Measurements from ENCODE around the gene SNX24.

The SNX24 gene

GRCh38 chr5:122915717-122916461 is 70.5 kb downstream of the SNX24 start:
- no peak for DNase-seq (ENCODE audit: extremely low read depth in 1 of 2, low read depth in 1 of 2)

- DNase-seq (ENCODE audit: extremely low read depth in 1 of 2, low read depth in 1 of 2) = no peak
Measured at GRCh38 chr5:122916490-122916889, 71.1 kb downstream of the SNX24 start.

DNA sequence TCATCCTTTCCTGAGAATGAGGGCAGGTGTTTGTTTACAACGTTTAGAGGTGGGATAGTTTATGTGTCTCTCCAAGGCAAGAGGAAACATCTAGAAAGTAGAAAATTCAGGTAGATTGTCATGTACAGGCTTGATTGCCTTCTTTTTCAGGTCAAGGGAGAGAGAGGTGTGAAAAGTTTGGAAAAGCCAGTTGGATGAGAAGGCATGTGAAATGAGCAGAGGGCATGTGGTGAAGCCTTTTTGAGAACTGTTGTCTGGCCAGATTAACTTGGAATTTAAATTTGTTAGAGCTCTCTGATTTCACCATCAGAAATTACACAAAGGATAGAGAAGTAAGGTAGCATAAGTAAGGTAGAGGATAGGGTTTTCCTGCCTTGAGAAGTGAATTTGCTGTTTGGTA is 74.6 kb downstream of the SNX24 start:
- no peak for DNase-seq (ENCODE audit: extremely low read depth in 1 of 2, low read depth in 1 of 2)

DNA sequence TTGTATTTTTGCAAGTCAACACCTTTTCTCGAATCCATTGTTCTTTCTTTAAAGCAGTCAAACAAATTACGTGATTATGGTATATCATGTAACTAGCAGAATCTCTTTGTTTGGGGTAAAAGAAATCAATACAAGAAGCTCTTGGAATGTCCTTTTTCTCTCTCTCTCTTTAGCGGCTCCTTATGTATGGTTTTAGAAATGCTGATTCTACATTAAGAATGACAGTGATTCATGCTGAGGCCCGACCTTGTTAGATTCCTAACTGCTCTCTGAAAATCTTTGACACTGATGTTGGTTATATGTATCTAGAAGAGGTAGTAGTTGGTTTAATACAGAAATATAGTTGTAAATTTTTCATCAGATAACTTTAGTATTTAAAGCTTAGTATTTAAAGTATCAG is 76.4 kb downstream of the SNX24 start:
- no peak for DNase-seq (ENCODE audit: extremely low read depth in 1 of 2, low read depth in 1 of 2)

GRCh38 chr5:122924203-122924602 is 78.8 kb downstream of the SNX24 start:
- no peak for DNase-seq (ENCODE audit: extremely low read depth in 1 of 2, low read depth in 1 of 2)

DNA sequence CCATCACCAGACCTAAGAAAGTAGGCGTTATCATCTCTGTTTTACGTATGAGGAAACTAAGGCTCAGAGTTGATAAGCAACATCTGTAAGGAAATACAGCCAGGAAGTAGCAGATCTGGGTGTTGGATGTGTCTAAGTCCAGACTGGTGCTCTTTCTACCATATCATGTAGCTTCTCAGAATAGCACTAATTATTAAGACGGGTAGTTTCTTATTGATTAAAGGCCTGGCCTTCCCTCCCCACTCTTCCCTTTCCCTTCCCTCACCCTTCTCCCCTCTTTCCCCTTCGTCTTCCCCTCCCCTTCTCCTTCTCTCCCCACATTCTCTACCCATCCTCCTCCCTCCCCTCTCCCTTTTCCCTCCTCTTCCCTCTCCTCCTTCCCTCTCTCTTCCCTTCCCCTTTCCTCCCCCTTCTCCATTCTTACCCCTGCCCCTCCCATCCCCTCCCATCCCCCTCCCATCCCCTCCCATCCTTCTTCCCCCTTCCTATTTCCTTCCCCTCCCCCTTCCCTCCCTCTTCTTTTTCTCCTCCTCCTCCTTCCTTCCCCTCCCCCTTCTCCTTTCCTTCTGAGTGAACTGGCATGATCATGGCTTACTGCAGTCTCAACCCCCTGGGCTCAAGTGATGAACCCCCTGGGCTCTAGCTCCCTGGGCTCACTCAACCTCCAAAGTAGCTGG is 79.4 kb downstream of the SNX24 start:
- DNase-seq (ENCODE audit: extremely low read depth in 1 of 2, low read depth in 1 of 2) = no peak

DNA sequence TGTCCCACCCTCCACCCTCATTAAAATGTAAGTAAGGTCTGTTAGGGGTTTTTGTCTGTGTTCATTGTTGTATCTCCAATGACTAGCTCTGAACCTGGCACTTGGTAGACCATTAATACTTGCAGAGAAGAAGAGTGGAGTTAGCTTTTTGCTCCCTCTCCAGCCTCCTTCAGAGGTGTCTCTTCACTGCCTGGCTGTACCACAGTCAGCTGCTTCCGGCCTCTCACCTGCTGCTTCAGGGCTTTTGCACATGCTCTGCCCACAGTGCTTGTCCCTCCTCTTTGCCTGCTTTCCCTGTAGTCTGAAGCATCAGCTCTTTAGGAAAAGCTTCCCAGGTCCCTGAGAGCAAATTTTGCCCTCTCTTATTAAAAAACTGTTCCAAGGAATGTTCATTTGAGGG is 83.6 kb downstream of the SNX24 start:
- DNase-seq (ENCODE audit: extremely low read depth in 1 of 2, low read depth in 1 of 2) = no peak

GRCh38 chr5:122929980-122930379 is 84.6 kb downstream of the SNX24 start:
- DNase-seq (ENCODE audit: extremely low read depth in 1 of 2, low read depth in 1 of 2) = no peak

- no peak for DNase-seq (ENCODE audit: extremely low read depth in 1 of 2, low read depth in 1 of 2)
Measured at GRCh38 chr5:122933956-122934355, 88.5 kb downstream of the SNX24 start.

- no peak for DNase-seq (ENCODE audit: extremely low read depth in 1 of 2, low read depth in 1 of 2)
Measured at GRCh38 chr5:122936088-122936487, 90.7 kb downstream of the SNX24 start.

GRCh38 chr5:122937914-122938313 is 92.5 kb downstream of the SNX24 start:
- DNase-seq (ENCODE audit: extremely low read depth in 1 of 2, low read depth in 1 of 2) = no peak

- no peak for DNase-seq (ENCODE audit: extremely low read depth in 1 of 2, low read depth in 1 of 2)
Measured at GRCh38 chr5:122940890-122941289, 95.5 kb downstream of the SNX24 start.

DNA sequence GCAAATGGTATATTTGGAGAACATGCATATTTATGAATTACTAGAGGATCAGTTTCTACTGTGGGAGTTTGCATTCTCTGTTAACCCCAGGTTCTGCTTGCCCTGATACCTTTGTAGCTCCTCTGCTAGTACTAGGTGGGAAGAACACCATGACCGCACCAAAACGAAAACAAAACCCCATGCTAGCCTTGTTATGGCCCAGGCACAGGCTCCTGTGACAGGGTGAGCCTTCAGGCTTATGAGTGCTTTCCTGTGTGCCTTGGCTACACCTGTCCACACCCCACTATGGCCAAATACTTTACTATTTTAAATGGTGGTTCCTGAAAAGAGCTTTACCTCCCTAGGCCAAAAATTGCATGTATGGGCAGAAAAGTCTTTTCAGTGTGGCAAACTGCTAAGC is 96.3 kb downstream of the SNX24 start:
- DNase-seq (ENCODE audit: extremely low read depth in 1 of 2, low read depth in 1 of 2) = no peak

- no peak for DNase-seq (ENCODE audit: extremely low read depth in 1 of 2, low read depth in 1 of 2)
Measured at GRCh38 chr5:122942164-122942914, 96.9 kb downstream of the SNX24 start.

DNA sequence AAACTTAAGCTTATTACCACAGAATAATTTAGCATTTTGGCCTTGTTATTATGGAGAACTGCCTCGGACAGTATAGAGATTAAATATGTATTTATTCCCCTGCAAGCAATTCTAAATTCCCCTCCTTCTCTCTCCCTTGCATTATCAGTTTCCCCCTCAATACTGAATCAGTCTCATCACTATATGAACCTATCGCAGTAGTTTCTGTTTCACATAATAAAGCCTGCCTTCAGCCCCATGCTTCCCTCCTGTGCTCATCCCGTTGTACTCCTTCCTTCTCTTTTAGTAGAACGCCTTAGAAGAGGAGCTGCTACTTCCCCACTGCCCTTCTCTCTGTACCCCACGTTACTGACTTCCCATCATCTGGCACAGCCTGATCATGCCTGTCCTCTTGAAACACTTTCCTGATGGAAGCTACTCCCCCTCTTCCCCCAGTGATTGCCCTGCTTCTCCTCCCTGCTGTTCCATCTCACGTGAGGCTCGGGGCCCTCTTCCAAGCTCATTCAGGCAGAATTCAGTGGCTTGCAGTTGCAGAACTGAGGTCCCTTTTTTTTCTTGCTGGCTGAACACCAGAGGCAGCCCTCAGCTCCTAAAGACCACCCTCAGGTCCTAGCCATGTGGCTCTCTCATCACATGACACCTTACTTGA is 97.8 kb downstream of the SNX24 start:
- no peak for DNase-seq (ENCODE audit: extremely low read depth in 1 of 2, low read depth in 1 of 2)

GRCh38 chr5:122944051-122944450 is 98.6 kb downstream of the SNX24 start:
- no peak for DNase-seq (ENCODE audit: extremely low read depth in 1 of 2, low read depth in 1 of 2)

DNA sequence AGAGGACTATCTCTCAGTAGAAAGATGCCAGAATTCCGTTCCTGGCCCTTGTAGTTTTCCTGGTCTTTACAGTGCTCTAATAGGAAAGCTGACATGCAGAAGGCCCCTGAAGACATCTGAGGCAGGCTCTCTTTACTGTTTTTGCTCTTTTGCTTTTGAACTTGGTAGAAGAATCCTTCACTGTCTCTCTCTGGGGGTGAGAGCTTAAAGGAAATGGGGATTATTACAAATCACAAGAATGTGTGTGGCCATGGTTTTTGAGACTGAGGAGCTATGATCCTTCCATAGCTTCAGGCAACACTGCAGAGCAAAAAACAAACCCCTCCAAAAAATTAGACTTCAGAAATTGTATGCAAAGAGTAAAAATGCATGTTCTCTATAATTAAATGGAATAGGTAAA is 102.0 kb downstream of the SNX24 start:
- DNase-seq (ENCODE audit: extremely low read depth in 1 of 2, low read depth in 1 of 2) = no peak

GRCh38 chr5:122947772-122948171 is 102.4 kb downstream of the SNX24 start:
- no peak for DNase-seq (ENCODE audit: extremely low read depth in 1 of 2, low read depth in 1 of 2)

GRCh38 chr5:122948319-122948718 is 102.9 kb downstream of the SNX24 start:
- DNase-seq (ENCODE audit: extremely low read depth in 1 of 2, low read depth in 1 of 2) = no peak

GRCh38 chr5:122951658-122952057 is 106.2 kb downstream of the SNX24 start:
- DNase-seq (ENCODE audit: extremely low read depth in 1 of 2, low read depth in 1 of 2) = no peak

GRCh38 chr5:122954719-122955118 is 109.3 kb downstream of the SNX24 start:
- no peak for DNase-seq (ENCODE audit: extremely low read depth in 1 of 2, low read depth in 1 of 2)

Measured in activated CD8-positive, alpha-beta memory T cell treated with anti-CD3 and anti-CD28 coated beads for 1 hour (primary cell).